ENCODE results near the gene IFTAP.

DNA sequence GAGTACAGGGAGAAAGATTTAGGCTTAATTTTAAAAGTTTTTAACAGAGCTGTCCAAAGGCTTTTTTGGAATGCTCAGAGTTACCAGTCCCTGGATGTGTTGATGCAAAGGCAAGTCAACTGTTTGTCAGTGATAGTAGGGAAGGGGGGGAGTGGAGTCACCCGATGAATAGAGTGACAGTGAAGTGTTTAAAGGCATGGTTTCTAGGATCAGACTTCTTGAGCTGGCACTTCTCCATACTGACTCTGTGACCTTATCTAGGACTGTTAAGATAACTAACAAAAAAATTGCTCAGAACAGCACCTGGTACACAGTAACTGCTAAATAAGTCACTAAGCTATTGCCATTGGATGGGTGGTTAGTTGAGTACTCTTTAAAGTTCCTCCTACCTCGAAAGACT is 15.1 kb downstream of the IFTAP start:
- TF ChIP-seq CTCF (IDR thresholded peaks at IDR 0.05): no peak
- no peak for TF ChIP-seq EP300 (IDR thresholded peaks at IDR 0.05)
- TF ChIP-seq POLR2A (IDR thresholded peaks at IDR 0.05): no peak
- TF ChIP-seq POLR2AphosphoS5 (IDR thresholded peaks at IDR 0.05): no peak
